Ammon's horn (tissue), 1 donor: ENCODE results near the gene ATAD1.
"Not testable (repeated sequence)": the region's sequence is repeated elsewhere in the genome, so short reads cannot be mapped to it uniquely, and the experiment has no call there.

ENCODE experiments used
- DNase-seq: peaks from one replicate; pipeline ENCODE4 v3.0.0-alpha.2; 2016; ENCODE audit warnings: low spot score

Gene ATAD1

GRCh38 chr10:87846023-87846422 is 28.0 kb upstream of the ATAD1 start:
- no peak for DNase-seq

GRCh38 chr10:87845624-87845998 is 27.6 kb upstream of the ATAD1 start:
- DNase-seq = no peak

GRCh38 chr10:87844837-87845623 is 27.0 kb upstream of the ATAD1 start:
- no peak for DNase-seq

- no peak for DNase-seq
Observed at GRCh38 chr10:87843714-87844113, 25.7 kb upstream of the ATAD1 start.

GRCh38 chr10:87842776-87843497 is 24.9 kb upstream of the ATAD1 start:
- DNase-seq = no peak

GRCh38 chr10:87842220-87842641 is 24.2 kb upstream of the ATAD1 start:
- DNase-seq = no peak

GRCh38 chr10:87841186-87841585 is 23.2 kb upstream of the ATAD1 start:
- no peak for DNase-seq

- DNase-seq = no peak
Observed at GRCh38 chr10:87838650-87839049, 20.6 kb upstream of the ATAD1 start.

GRCh38 chr10:87837445-87837844 is 19.4 kb upstream of the ATAD1 start:
- DNase-seq = peak; percentile 13

- no peak for DNase-seq
Observed at GRCh38 chr10:87836098-87836497, 18.1 kb upstream of the ATAD1 start.

GRCh38 chr10:87829986-87830729 is 12.1 kb upstream of the ATAD1 start:
- no peak for DNase-seq

GRCh38 chr10:87829051-87829450 is 11.0 kb upstream of the ATAD1 start:
- DNase-seq = not testable (repeated sequence)

- DNase-seq = no peak
Observed at GRCh38 chr10:87827681-87828080, 9.7 kb upstream of the ATAD1 start.

GRCh38 chr10:87826653-87827052 is 8.6 kb upstream of the ATAD1 start:
- DNase-seq = no peak

GRCh38 chr10:87819289-87819585 is 1.2 kb upstream of the ATAD1 start:
- DNase-seq = no peak

- peak; percentile 58 for DNase-seq
Observed at GRCh38 chr10:87818505-87819288, 671 bp upstream of the ATAD1 start.

- no peak for DNase-seq
Observed at GRCh38 chr10:87816898-87817608, 973 bp downstream of the ATAD1 start.

- no peak for DNase-seq
Observed at GRCh38 chr10:87816163-87816897, 1.7 kb downstream of the ATAD1 start.

- DNase-seq = no peak
Observed at GRCh38 chr10:87804939-87805569, 13.0 kb downstream of the ATAD1 start.

GRCh38 chr10:87803831-87804230 is 14.2 kb downstream of the ATAD1 start:
- no peak for DNase-seq
